Heart left ventricle (tissue), 13 donors: ENCODE data around the gene PRSS21.

ENCODE experiments used
- CTCF ChIP-seq, 12 donors: fragments of 200-600 bp; sonication (generic) in 4 of 12; IDR thresholded peaks; one replicate each; pipeline versions ENCODE4 v1.5.0 to v1.8.0; 2018 to 2022; ENCODE audit warnings: antibody characterized with exemption in 12 of 12, mild to moderate bottlenecking in 5 of 12
- POLR2A ChIP-seq, 2 donors: fragments of 450-650 bp; IDR thresholded peaks; one replicate each; pipeline ENCODE4 v1.6.1; 2017; ENCODE audit warnings: antibody characterized with exemption in 2 of 2, mild to moderate bottlenecking in 2 of 2, moderate library complexity in 2 of 2
- donor health status: ischemic (EF 13 %, LVEDD 7.1; RV severe dilation, severe dysfunction).
- donor health status: DM: no; HTN: yes; CAD: no.
- donor health status: DM: no; HTN: no; CAD: no.
- donor health status: ischemic (EF 25% LVEDD 6.9; RV normal size, moderate dysfunction).
- donor health status: ischemic (EF 25% LVEDD 5.7; RV mildly dilated, moderate dysfunction).
- donor health status: ischemic (EF 35%, LVEDD 5.7; RV mildly dilated, moderate dysfunction).
- donor health status: nonischemic (EF 11% LVEDD 7.7; RV severe dilation, severe dysfunction).
- donor health status: DM: yes; HTN: yes; CAD: no.
- donor health status: PGD.
- donor health status: ischemic (EF 29% LVEDD 5.4; RV normal size, mild dysfunction).
- donor health status: nonischemic (EF 23%, LVEDD 6.1; RV moderate dilation, normal function).

GRCh38 chr16:2795395-2796143 lies 21.5 kb upstream of the PRSS21 start:
- TF ChIP-seq CTCF (IDR thresholded peaks at IDR 0.05) (no peak), POLR2A (IDR thresholded peaks at IDR 0.05) (no peak)
